Measurements from ENCODE around the gene PRKCE.

PRKCE gene

GRCh38 chr2:46018773-46019591 is 367.5 kb downstream of the PRKCE start:
- DNase-seq (no peak), ATAC-seq (peak; percentile 24)
- Mint-ChIP-seq H3K4me3 (no peak overlapping the region), H3K27me3 (no peaks in the 10 kb centered on the region), H3K9me3 (no peaks in the 10 kb centered on the region), H3K36me3 (ENCODE audit: low read depth) (peaks cover 7% of the 10 kb centered on the region), H3K4me1 (no peaks in the 10 kb centered on the region), H3K27ac (peak overlapping the region; percentile 14)

GRCh38 chr2:46020416-46020815 is 368.9 kb downstream of the PRKCE start:
- Mint-ChIP-seq H3K27me3 (no peaks in the 10 kb centered on the region), H3K4me3 (no peak overlapping the region), H3K4me1 (no peaks in the 10 kb centered on the region), H3K36me3 (ENCODE audit: low read depth) (peaks cover 7% of the 10 kb centered on the region), H3K9me3 (no peaks in the 10 kb centered on the region), H3K27ac (no peak overlapping the region)
- DNase-seq: no peak
- ATAC-seq: no peak

GRCh38 chr2:46023165-46023854 is 371.8 kb downstream of the PRKCE start:
- Mint-ChIP-seq H3K27ac (no peak overlapping the region), H3K9me3 (no peaks in the 10 kb centered on the region), H3K4me3 (no peak overlapping the region)

DNA sequence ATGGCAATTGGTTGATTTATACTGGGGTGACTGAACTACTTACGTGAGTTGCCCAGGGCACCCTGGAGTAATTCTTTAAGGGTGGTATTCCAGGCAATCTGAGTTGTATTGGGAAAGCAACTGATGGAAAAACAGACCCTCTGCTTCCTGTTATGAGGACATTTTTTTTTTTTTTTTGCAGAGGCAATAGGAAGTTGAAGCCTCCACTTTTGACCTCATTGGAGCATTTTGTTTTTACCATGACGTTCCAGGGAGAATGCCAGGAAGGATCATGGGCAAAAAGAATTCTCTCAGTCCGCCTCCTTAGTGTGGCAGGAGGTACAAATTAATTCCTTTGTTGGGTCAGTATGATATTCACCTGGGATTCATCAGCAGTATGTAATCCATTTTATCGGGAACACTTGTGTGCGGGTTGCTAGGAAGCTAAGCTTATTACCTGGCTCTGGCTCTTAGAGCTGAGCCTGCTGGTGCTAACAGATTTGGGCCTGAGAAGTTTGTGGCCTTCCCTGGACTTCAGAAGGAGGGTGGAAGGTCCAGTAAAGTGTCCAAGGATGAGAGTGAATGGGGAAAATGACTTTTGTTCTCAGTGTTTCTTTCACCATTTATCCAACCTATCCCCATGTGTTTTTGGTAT is 372.8 kb downstream of the PRKCE start:
- Mint-ChIP-seq H3K27ac (no peak overlapping the region), H3K36me3 (ENCODE audit: low read depth) (no peaks in the 10 kb centered on the region), H3K4me3 (no peak overlapping the region), H3K9me3 (no peaks in the 10 kb centered on the region), H3K4me1 (no peaks in the 10 kb centered on the region), H3K27me3 (no peaks in the 10 kb centered on the region)
- ATAC-seq (no peak), DNase-seq (no peak)

More at GRCh38 chr2:46023165-46023854, 371.8 kb downstream of the PRKCE start:
- no peaks in the 10 kb centered on the region for H3K36me3 Mint-ChIP-seq (ENCODE audit: low read depth)
- H3K4me1 Mint-ChIP-seq: no peaks in the 10 kb centered on the region
- ATAC-seq (no peak), DNase-seq (no peak)
- no peaks in the 10 kb centered on the region for H3K27me3 Mint-ChIP-seq

DNA sequence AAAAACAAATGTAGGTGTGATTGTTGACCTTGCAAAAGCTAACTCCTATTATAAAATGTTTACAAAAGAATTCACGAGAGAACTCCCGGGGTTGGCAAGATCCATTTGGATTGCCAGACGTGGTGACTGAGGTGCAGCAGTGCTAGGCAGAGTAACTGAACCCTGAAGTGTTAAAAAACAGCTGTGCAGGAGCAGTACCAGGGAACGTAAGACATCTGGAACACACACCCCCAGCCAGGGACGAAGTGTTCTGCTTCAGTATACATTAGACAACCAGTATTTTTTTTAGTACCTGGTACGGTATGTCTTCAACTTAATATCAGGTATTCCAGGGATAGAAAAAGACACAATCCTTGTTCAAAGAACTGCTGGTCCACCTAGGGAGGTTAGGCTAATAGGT is 373.6 kb downstream of the PRKCE start:
- H3K4me3 Mint-ChIP-seq: no peak overlapping the region
- no peaks in the 10 kb centered on the region for H3K27me3 Mint-ChIP-seq
- no peaks in the 10 kb centered on the region for H3K36me3 Mint-ChIP-seq (ENCODE audit: low read depth)
- no peaks in the 10 kb centered on the region for H3K4me1 Mint-ChIP-seq
- no peak overlapping the region for H3K27ac Mint-ChIP-seq
- ATAC-seq: no peak
- no peaks in the 10 kb centered on the region for H3K9me3 Mint-ChIP-seq
- DNase-seq: no peak

- Mint-ChIP-seq H3K27me3 (no peaks in the 10 kb centered on the region), H3K4me3 (no peak overlapping the region), H3K4me1 (no peaks in the 10 kb centered on the region), H3K9me3 (no peaks in the 10 kb centered on the region), H3K27ac (no peak overlapping the region), H3K36me3 (ENCODE audit: low read depth) (no peaks in the 10 kb centered on the region)
- DNase-seq: no peak
- no peak for ATAC-seq
These were observed 374.2 kb downstream of the PRKCE start for GRCh38 chr2:46025676-46026075.

- no peaks in the 10 kb centered on the region for H3K4me1 Mint-ChIP-seq
- no peaks in the 10 kb centered on the region for H3K9me3 Mint-ChIP-seq
- no peaks in the 10 kb centered on the region for H3K36me3 Mint-ChIP-seq (ENCODE audit: low read depth)
- ATAC-seq (no peak), DNase-seq (no peak)
- H3K27me3 Mint-ChIP-seq: no peaks in the 10 kb centered on the region
- no peak overlapping the region for H3K27ac Mint-ChIP-seq
- H3K4me3 Mint-ChIP-seq: no peak overlapping the region
These were observed 375.0 kb downstream of the PRKCE start for GRCh38 chr2:46026431-46026830.

DNA sequence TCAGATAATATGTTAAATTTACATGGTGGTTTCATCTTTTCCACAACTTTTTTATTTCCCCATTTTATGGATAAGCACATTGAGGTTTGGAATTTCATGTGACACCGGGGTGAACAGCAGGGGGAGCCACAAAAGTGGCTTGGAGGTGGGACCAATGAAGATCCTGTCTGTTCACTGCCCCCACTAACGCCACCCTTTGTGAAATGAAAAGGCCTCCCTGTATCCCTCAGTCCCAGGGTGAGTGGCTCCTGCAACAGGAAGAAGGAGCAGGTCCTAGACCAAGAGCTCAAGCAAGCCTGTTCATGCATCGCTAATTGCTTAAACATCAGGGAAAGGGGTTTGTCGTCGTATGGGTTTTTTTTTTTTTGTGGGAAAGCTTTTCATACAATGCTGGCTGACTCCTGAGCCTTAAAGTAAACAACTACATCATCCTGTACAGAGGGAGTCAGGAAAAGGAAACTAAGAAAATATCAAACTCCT is 377.9 kb downstream of the PRKCE start:
- H3K4me1 Mint-ChIP-seq: peaks cover 12% of the 10 kb centered on the region
- no peak for DNase-seq
- H3K9me3 Mint-ChIP-seq: no peaks in the 10 kb centered on the region
- H3K36me3 Mint-ChIP-seq (ENCODE audit: low read depth): no peaks in the 10 kb centered on the region
- no peak for ATAC-seq
- no peak overlapping the region for H3K27ac Mint-ChIP-seq
- H3K27me3 Mint-ChIP-seq: no peaks in the 10 kb centered on the region
- H3K4me3 Mint-ChIP-seq: no peak overlapping the region

DNA sequence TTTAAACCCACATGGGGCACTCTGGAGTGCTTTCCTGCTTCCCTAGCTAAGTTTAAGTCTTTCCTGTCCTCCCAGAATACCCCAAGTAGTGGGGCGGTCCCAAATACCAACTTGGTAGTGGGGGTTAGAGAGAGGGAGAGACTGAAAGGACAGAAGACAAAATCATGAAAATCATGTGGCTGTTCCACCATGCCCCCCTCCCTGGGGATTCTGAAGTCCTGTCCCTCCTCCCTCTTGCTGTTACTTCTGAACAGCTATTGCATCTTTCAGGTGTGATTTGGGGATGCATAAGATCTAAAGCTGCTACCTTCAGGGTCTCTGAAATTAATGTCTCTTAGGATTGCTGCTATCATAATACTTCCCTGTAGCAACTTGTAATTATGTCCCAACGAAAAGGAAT is 378.9 kb downstream of the PRKCE start:
- Mint-ChIP-seq H3K36me3 (ENCODE audit: low read depth) (no peaks in the 10 kb centered on the region), H3K4me3 (no peak overlapping the region), H3K9me3 (no peaks in the 10 kb centered on the region), H3K27ac (no peak overlapping the region), H3K4me1 (peaks cover 12% of the 10 kb centered on the region), H3K27me3 (no peaks in the 10 kb centered on the region)
- DNase-seq (no peak), ATAC-seq (no peak)

GRCh38 chr2:46032161-46032813 is 380.8 kb downstream of the PRKCE start:
- no peaks in the 10 kb centered on the region for H3K36me3 Mint-ChIP-seq (ENCODE audit: low read depth)
- no peak overlapping the region for H3K4me3 Mint-ChIP-seq
- DNase-seq (no peak), ATAC-seq (no peak)
- H3K4me1 Mint-ChIP-seq: peaks cover 12% of the 10 kb centered on the region
- no peak overlapping the region for H3K27ac Mint-ChIP-seq
- H3K27me3 Mint-ChIP-seq: no peaks in the 10 kb centered on the region
- H3K9me3 Mint-ChIP-seq: no peaks in the 10 kb centered on the region

- peak; percentile 88 for ATAC-seq
- peak; percentile 22 for DNase-seq
- H3K27ac Mint-ChIP-seq: no peak overlapping the region
- no peaks in the 10 kb centered on the region for H3K9me3 Mint-ChIP-seq
- no peak overlapping the region for H3K4me3 Mint-ChIP-seq
- H3K4me1 Mint-ChIP-seq: peaks cover 12% of the 10 kb centered on the region
- H3K36me3 Mint-ChIP-seq (ENCODE audit: low read depth): no peaks in the 10 kb centered on the region
- no peaks in the 10 kb centered on the region for H3K27me3 Mint-ChIP-seq
These were observed 381.5 kb downstream of the PRKCE start for GRCh38 chr2:46032996-46033395.

- DNase-seq (no peak), ATAC-seq (no peak)
- Mint-ChIP-seq H3K36me3 (ENCODE audit: low read depth) (no peaks in the 10 kb centered on the region), H3K27me3 (no peaks in the 10 kb centered on the region), H3K4me1 (peaks cover 12% of the 10 kb centered on the region), H3K4me3 (no peak overlapping the region), H3K27ac (no peak overlapping the region), H3K9me3 (no peaks in the 10 kb centered on the region)
These were observed 383.1 kb downstream of the PRKCE start for GRCh38 chr2:46034535-46034934.

- ATAC-seq: no peak
- H3K27me3 Mint-ChIP-seq: no peaks in the 10 kb centered on the region
- no peaks in the 10 kb centered on the region for H3K36me3 Mint-ChIP-seq (ENCODE audit: low read depth)
- no peaks in the 10 kb centered on the region for H3K9me3 Mint-ChIP-seq
- peaks cover 12% of the 10 kb centered on the region for H3K4me1 Mint-ChIP-seq
- no peak overlapping the region for H3K4me3 Mint-ChIP-seq
- DNase-seq: no peak
- H3K27ac Mint-ChIP-seq: no peak overlapping the region
These were observed 385.5 kb downstream of the PRKCE start for GRCh38 chr2:46036929-46037328.

- no peaks in the 10 kb centered on the region for H3K9me3 Mint-ChIP-seq
- H3K27ac Mint-ChIP-seq: no peak overlapping the region
- H3K4me1 Mint-ChIP-seq: no peaks in the 10 kb centered on the region
- ATAC-seq: no peak
- no peak overlapping the region for H3K4me3 Mint-ChIP-seq
- no peaks in the 10 kb centered on the region for H3K36me3 Mint-ChIP-seq (ENCODE audit: low read depth)
- no peaks in the 10 kb centered on the region for H3K27me3 Mint-ChIP-seq
- no peak for DNase-seq
These were observed 388.2 kb downstream of the PRKCE start for GRCh38 chr2:46039543-46040303.

Measured in activated naive CD8-positive, alpha-beta T cell treated with anti-CD3 and anti-CD28 coated beads, Interleukin-2, amount 50 U/mL, for 24 hours (primary cell).